ENCODE results near the gene CMTM7.

DNA sequence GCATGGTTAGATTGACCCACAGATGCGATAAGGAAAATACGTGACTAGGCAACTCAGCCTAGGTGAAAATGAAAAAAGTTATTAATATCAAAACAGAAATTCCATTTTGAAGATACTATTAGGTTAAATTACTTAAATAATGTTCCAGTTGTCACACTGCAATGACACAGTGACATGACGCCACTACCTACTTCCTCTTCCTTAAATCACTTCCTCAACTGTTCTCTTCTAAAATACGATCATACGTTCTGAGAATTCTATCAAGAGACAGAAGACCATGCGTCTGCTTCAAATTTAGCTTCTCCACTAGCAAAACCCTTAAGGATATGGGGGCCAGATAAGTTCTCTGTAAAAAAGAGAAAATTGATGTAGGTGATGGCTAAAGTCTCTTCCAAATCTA is 92.8 kb downstream of the CMTM7 start:
- no peak for TF ChIP-seq CTCF (IDR thresholded peaks at IDR 0.05)
- TF ChIP-seq POLR2A (IDR thresholded peaks at IDR 0.05), result no peak

All from thyroid gland (tissue), 4 donors.